A204.1 (cell line): ENCODE measurements around the gene NT5M.
"Not testable (repeated sequence)": the region's sequence is repeated elsewhere in the genome, so short reads cannot be mapped to it uniquely, and the experiment has no call there.

Experiments used
- FAIRE-seq: peaks from 2 replicates; lab custom pipeline; 2012; peaks lifted over from hg19 to GRCh38; lab: Jason Lieb, UNC

The NT5M gene

GRCh38 chr17:17377071-17377967 lies 74.1 kb downstream of the NT5M start:
- FAIRE-seq, result no peak

GRCh38 chr17:17379197-17379991 lies 76.2 kb downstream of the NT5M start:
- FAIRE-seq, result no peak

- no peak for FAIRE-seq
Observed at GRCh38 chr17:17380145-17380925, 77.2 kb downstream of the NT5M start.

DNA sequence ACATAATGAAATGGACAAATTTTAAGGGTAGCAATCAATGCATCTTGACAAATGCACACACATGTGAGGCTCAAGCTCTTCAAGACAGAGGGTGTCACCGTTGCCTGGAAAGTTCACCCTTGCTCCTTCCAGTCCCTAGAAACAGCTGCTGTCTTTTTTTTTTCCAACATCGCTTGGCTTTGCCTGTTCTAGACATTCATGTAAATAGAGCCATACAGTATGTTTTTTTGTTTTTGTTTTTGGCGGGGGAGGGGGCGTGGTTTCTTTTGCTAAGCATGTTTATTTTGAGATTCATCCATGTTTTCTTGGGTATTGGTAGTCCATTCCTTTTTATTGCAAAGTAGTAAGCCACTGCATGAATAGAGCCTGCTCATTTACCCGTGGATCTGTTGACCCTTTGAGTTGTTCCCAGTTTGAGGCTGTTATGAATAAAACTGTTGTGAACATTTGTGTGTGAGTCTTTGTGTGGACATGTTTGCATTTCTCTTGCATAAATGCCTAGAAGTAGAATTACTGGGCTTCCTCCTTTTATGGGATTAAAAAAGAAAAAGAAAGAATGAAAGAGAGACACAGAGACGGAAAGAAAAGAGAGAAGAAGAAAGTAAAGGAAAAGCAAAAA lies 78.4 kb downstream of the NT5M start:
- no peak for FAIRE-seq

GRCh38 chr17:17382065-17382459 lies 78.9 kb downstream of the NT5M start:
- FAIRE-seq, result no peak

DNA sequence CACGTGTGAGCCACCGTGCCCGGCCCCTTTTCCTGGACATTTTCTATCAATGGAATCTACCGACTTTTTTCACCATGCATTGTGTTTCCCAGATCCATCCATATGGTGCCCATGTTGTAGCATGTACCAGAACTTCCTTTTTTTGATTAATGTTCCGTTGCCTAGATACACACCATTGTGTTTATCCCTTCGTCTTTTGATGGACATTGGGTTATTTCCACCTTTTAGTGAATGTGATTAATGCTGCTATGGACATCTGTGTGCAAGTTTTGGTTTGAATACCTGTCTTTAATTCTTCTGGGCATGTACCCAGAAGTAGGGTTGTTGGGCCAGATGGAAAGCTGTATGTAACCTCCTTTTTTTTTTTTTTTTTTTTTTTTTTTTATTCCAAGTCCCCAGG lies 79.8 kb downstream of the NT5M start:
- FAIRE-seq, result no peak

- FAIRE-seq, result not testable (repeated sequence)
Observed at GRCh38 chr17:17383431-17384290, 80.5 kb downstream of the NT5M start.

GRCh38 chr17:17384291-17384615 lies 81.1 kb downstream of the NT5M start:
- no peak for FAIRE-seq

DNA sequence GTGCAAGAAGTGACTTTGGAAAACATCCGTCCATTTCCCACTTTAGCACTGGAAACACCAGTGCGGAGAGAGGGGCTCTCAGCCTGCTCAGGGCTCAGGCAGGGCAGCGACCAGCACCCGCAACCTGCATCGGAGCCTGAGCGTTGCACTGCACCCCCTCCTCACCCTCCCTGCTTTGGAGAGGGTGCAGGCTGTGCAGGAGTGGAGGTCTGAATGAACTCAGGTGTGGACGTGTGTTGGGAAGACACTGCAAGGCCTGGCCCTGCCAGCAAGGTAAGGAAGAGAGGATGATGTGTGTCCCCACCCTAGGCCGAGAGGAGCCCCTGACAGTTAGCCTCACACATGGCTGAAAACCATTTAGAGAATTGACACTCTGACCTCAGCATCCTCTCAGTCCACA lies 81.8 kb downstream of the NT5M start:
- FAIRE-seq, result no peak

DNA sequence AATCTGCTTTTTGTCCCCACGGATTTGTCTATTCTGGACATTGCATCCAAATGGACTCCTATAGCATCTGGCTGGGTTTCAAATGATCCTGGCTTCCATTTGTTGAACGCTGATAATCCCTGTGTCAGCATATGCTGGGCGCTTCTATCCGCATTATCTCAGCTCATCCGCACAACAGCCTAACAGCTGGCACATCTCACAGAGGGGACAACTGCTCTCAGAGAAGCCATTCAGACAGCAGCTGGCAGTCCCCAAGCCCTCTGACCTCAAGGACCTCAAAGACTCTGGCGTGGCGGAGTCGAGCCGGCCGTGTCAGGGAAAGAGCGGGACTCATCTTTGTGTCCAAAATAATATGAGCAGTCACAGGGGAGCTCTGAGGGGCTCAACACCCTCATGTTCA lies 82.3 kb downstream of the NT5M start:
- FAIRE-seq, result no peak

- no peak for FAIRE-seq
Observed at GRCh38 chr17:17386094-17386800, 83.1 kb downstream of the NT5M start.

DNA sequence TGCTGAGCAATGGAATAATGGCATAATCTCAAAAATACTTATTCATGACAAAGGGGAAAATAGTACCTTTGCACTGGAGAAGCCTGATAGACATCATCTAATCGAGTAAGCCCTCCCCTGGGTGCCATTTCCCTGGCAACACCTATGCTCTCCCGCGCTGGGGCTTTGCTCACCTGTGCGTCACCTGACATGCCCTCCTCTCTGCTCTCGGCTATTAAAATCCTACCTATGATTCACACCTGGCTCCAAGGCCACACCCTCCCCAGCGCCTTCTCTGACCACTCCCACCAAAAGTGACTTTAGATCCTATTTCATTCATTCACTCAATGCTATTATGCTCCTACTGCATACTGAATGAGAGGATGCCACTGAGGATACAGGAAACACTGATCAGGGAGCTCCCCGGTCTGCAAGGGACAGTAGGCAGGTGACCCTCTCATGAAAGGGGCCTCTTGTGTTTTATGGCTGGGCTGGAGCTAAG lies 83.9 kb downstream of the NT5M start:
- no peak for FAIRE-seq

GRCh38 chr17:17387498-17388362 lies 84.6 kb downstream of the NT5M start:
- FAIRE-seq, result no peak

GRCh38 chr17:17388657-17389496 lies 85.7 kb downstream of the NT5M start:
- FAIRE-seq, result no peak

- no peak for FAIRE-seq
Observed at GRCh38 chr17:17391668-17392370, 88.6 kb downstream of the NT5M start.

DNA sequence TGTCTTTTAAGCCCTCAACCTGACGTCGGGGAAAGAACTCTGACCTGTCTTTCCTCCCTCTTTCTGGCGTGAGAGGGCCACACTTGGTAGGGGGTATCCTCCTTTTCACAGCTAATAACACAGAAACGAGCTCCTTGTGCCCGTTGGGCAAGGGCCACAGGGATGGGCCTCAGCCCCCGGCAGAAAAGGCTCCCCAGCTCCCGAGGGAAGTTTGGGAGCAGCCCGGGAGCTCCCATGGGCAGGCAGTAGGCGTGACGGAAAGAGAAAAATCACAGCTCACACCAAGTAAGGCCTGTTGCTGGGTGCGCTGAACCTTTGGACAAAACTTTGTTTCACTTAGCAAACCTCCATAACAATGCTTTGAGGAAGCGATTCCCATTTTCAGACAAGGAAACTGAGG lies 90.8 kb downstream of the NT5M start:
- no peak for FAIRE-seq

- FAIRE-seq, result no peak
Observed at GRCh38 chr17:17394494-17394893, 91.3 kb downstream of the NT5M start.

- no peak for FAIRE-seq
Observed at GRCh38 chr17:17395246-17395802, 92.2 kb downstream of the NT5M start.
